ENCODE measurements around the gene GID8. TPM values are rescaled to one million over a fixed set of nuclear protein-coding genes. Genes with fewer than 3 reads are reported as not detected.
A peak's percentile ranks its signal among the peaks of the same experiment; 100 is the strongest.

Gene GID8
- total and polyA plus RNA-seq, 2 of the 13 experiments (the other 11 are each of a cell fraction or from before 2014, with no cell fraction given), result 39.6 to 59.8 TPM

GRCh38 chr20:62952373-62952967 lies 14.5 kb downstream of the GID8 start, which contains the start of gene SLC17A9 (continued):
- TF ChIP-seq ZNF687 (CRISPR knock-in tag; IDR thresholded peaks at IDR 0.05) (peak; percentile 81; the same call in 1 of the 2 replicates), POGZ (CRISPR knock-in tag; IDR thresholded peaks at IDR 0.05) (peak; percentile 84; the same call in 1 of the 2 replicates), ZNF260 (CRISPR knock-in tag; IDR thresholded peaks at IDR 0.05; ENCODE audit: borderline replicate concordance, low read depth) (no peak), MEIS2 (CRISPR knock-in tag; IDR thresholded peaks at IDR 0.05) (peak; percentile 98), ZNF180 (CRISPR knock-in tag; IDR thresholded peaks at IDR 0.05; ENCODE audit: borderline replicate concordance, low read depth) (no peak), ZNF766 (CRISPR knock-in tag; IDR thresholded peaks at IDR 0.05; ENCODE audit: borderline replicate concordance) (no peak), GRHL1 (CRISPR knock-in tag; conservative IDR thresholded peaks at IDR 0.05) (no peak), GTF2F1 (IDR thresholded peaks at IDR 0.05; ENCODE audit: low read length) (no peak), PRDM4 (CRISPR knock-in tag; IDR thresholded peaks at IDR 0.05; ENCODE audit: borderline replicate concordance) (no peak), HNRNPL (IDR thresholded peaks at IDR 0.05; ENCODE audit: low read depth, low read length) (peak; percentile 96), HNF1A (IDR thresholded peaks at IDR 0.05; ENCODE audit: low read depth) (no peak), HNF1A (CRISPR knock-in tag; IDR thresholded peaks at IDR 0.05; ENCODE audit: borderline replicate concordance) (peak; percentile 64; the same call in 1 of the 2 replicates), ZFYVE20 (CRISPR knock-in tag; IDR thresholded peaks at IDR 0.05; ENCODE audit: borderline replicate concordance, low read depth) (peak; percentile 23; the same call in 1 of the 2 replicates), SP5 (CRISPR knock-in tag; IDR thresholded peaks at IDR 0.05; ENCODE audit: borderline replicate concordance, low read depth) (peak; percentile 97), ZNF850 (CRISPR knock-in tag; conservative IDR thresholded peaks at IDR 0.05) (no peak), RAD21 (CRISPR knock-in tag; IDR thresholded peaks at IDR 0.05) (peak; percentile 66), ZNF329 (CRISPR knock-in tag; IDR thresholded peaks at IDR 0.05; ENCODE audit: low read depth) (peak; percentile 83; the same call in 1 of the 2 replicates)
